SK-N-SH treated with all-trans-retinoic acid at 6 μM for 48 hours (cell line): ENCODE measurements around the gene IL5.

Experiments used
- ATAC-seq: fragments of 200-7000 bp; cut with Tn5 transposase; 3 replicates; pipeline ENCODE4 v1.9.1; 2020; ENCODE audit warnings: mild to moderate bottlenecking, moderate library complexity
- ARNTL ChIP-seq: fragments of 450-650 bp; formaldehyde crosslinking; IDR thresholded peaks from 2 replicates; pipeline ENCODE4 v1.5.0; 2020; ENCODE audit warnings: low read depth, mild to moderate bottlenecking, moderate library complexity, borderline replicate concordance
- BACH2 ChIP-seq: fragments of 250-450 bp; sonication (Bioruptor Pico); IDR thresholded peaks from 2 replicates; pipeline ENCODE4 v1.9.0; 2021; ENCODE audit warnings: mild to moderate bottlenecking, borderline replicate concordance
- CSDC2 ChIP-seq: fragments of 250-450 bp; sonication (Bioruptor Pico); IDR thresholded peaks from 2 replicates; pipeline ENCODE4 v1.5.0; 2020; ENCODE audit warnings: mild to moderate bottlenecking, moderate library complexity
- CSRNP3 ChIP-seq: fragments of 250-450 bp; sonication (Bioruptor Pico); IDR thresholded peaks from 2 replicates; pipeline ENCODE4 v1.5.1; 2021; ENCODE audit warnings: mild to moderate bottlenecking, moderate library complexity
- ESRRG ChIP-seq: fragments of 250-450 bp; sonication (Bioruptor Pico); IDR thresholded peaks from 2 replicates; pipeline ENCODE4 v1.6.1; 2021; ENCODE audit warnings: mild to moderate bottlenecking
- GLIS3 ChIP-seq: fragments of 250-450 bp; sonication (Bioruptor Pico); IDR thresholded peaks from 2 replicates; pipeline ENCODE4 v1.5.0; 2020; ENCODE audit warnings: mild to moderate bottlenecking, moderate library complexity
- ISL1 ChIP-seq: fragments of 250-450 bp; sonication (Bioruptor Pico); IDR thresholded peaks from 2 replicates; pipeline ENCODE4 v2.1.2; 2022; ENCODE audit warnings: mild to moderate bottlenecking, moderate library complexity
- OSR1 ChIP-seq: fragments of 250-450 bp; sonication (Bioruptor Pico); IDR thresholded peaks from 2 replicates; pipeline ENCODE4 v1.8.0; 2022; ENCODE audit warnings: moderate library complexity, mild to moderate bottlenecking, inconsistent platforms
- PATZ1 ChIP-seq: fragments of 250-450 bp; sonication (Bioruptor Pico); IDR thresholded peaks from 2 replicates; pipeline ENCODE4 v1.8.0; 2020; ENCODE audit warnings: mild to moderate bottlenecking, moderate library complexity, borderline replicate concordance
- PPARA ChIP-seq: fragments of 250-450 bp; sonication (Bioruptor Pico); IDR thresholded peaks from 2 replicates; pipeline ENCODE4 v1.5.0; 2020; ENCODE audit warnings: mild to moderate bottlenecking, borderline replicate concordance
- RARB ChIP-seq: fragments of 250-450 bp; sonication (Bioruptor Pico); IDR thresholded peaks from 2 replicates; pipeline ENCODE4 v1.8.0; 2021; ENCODE audit warnings: mild to moderate bottlenecking, moderate library complexity
- SNAI2 ChIP-seq: fragments of 250-450 bp; sonication (Bioruptor Pico); IDR thresholded peaks from 2 replicates; pipeline ENCODE4 v1.5.0; 2020; ENCODE audit warnings: mild to moderate bottlenecking, moderate library complexity
- TCF4 ChIP-seq: fragments of 250-450 bp; sonication (Bioruptor Pico); IDR thresholded peaks from 2 replicates; pipeline ENCODE4 v1.8.0; 2021; ENCODE audit warnings: mild to moderate bottlenecking, moderate library complexity, borderline replicate concordance
- TOX ChIP-seq: fragments of 250-450 bp; sonication (Bioruptor Pico); IDR thresholded peaks from 2 replicates; pipeline ENCODE4 v1.8.0; 2021; ENCODE audit warnings: mild to moderate bottlenecking, moderate library complexity, borderline replicate concordance
- TSHZ2 ChIP-seq: fragments of 250-450 bp; sonication (Bioruptor Pico); IDR thresholded peaks from 2 replicates; pipeline ENCODE4 v1.5.0; 2020; ENCODE audit warnings: mild to moderate bottlenecking, moderate library complexity
- ZC3H10 ChIP-seq: fragments of 250-450 bp; sonication (Bioruptor Pico); IDR thresholded peaks from 2 replicates; pipeline ENCODE4 v1.5.1; 2021; ENCODE audit warnings: mild to moderate bottlenecking, moderate library complexity
- ZFP3 ChIP-seq: fragments of 250-450 bp; sonication (Bioruptor Pico); IDR thresholded peaks from 2 replicates; pipeline ENCODE4 v1.5.0; 2020; ENCODE audit warnings: mild to moderate bottlenecking, moderate library complexity
- ZFP30 ChIP-seq: fragments of 450-650 bp; formaldehyde crosslinking; IDR thresholded peaks from 2 replicates; pipeline ENCODE4 v1.5.0; 2022; ENCODE audit warnings: mild to moderate bottlenecking, moderate library complexity
- ZNF565 ChIP-seq: fragments of 450-650 bp; formaldehyde crosslinking; conservative IDR thresholded peaks from 2 replicates; pipeline ENCODE4 v1.5.0; 2020; ENCODE audit warnings: low read depth, mild to moderate bottlenecking, moderate library complexity
- ZNF70 ChIP-seq: fragments of 450-650 bp; formaldehyde crosslinking; IDR thresholded peaks from 2 replicates; pipeline ENCODE4 v1.5.0; 2020; ENCODE audit warnings: mild to moderate bottlenecking, moderate library complexity
- ZNF8 ChIP-seq: fragments of 450-650 bp; formaldehyde crosslinking; IDR thresholded peaks from 2 replicates; pipeline ENCODE4 v1.5.0; 2020; ENCODE audit warnings: mild to moderate bottlenecking, moderate library complexity
- TF ChIP-seq, protein P1 (sequence below): fragments of 250-450 bp; sonication (Bioruptor Pico); IDR thresholded peaks from 2 replicates; pipeline ENCODE4 v1.8.0; 2021; ENCODE audit warnings: low read depth, mild to moderate bottlenecking, moderate library complexity, borderline replicate concordance
- TF ChIP-seq, protein P2 (sequence below): fragments of 250-450 bp; sonication (Bioruptor Pico); IDR thresholded peaks from 2 replicates; pipeline ENCODE4 v1.5.1; 2020; ENCODE audit warnings: low read depth, mild to moderate bottlenecking, moderate library complexity

Gene IL5

DNA sequence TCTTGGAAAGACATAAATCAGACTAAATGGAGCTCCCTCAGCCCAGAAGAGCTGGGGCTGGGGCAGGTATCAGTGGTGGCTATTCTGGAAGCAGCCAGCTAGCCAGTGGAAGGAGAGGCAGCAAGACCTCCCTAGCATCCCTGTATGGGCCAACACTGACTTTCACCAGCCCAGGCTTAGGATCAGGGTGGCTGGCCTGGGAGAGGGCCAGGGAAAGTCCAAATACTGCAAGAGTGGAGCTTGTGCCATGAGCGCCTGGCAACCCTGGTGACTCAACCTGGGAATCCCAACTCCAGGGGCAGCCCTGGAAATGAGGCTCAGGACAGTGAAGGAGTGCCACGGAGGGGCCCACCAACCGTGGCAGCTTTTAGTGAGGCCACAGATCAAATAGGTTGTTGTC is 45.2 kb downstream of the IL5 start:
- TF ChIP-seq ESRRG (no peak), ARNTL (CRISPR knock-in tag) (no peak), TCF4 (CRISPR knock-in tag) (no peak), ZFP30 (CRISPR knock-in tag) (no peak), GLIS3 (no peak), ZC3H10 (CRISPR knock-in tag) (no peak), PPARA (CRISPR knock-in tag) (no peak), SNAI2 (CRISPR knock-in tag) (no peak), ISL1 (CRISPR knock-in tag) (no peak), ZFP3 (CRISPR knock-in tag) (no peak), ZNF8 (CRISPR knock-in tag) (no peak), CSRNP3 (CRISPR knock-in tag) (no peak), TOX (no peak), ZNF70 (CRISPR knock-in tag) (no peak), RARB (CRISPR knock-in tag) (no peak), ZNF565 (CRISPR knock-in tag) (no peak), BACH2 (no peak), PATZ1 (CRISPR knock-in tag) (no peak), OSR1 (CRISPR knock-in tag) (no peak)
- TF ChIP-seq, protein P1, sequence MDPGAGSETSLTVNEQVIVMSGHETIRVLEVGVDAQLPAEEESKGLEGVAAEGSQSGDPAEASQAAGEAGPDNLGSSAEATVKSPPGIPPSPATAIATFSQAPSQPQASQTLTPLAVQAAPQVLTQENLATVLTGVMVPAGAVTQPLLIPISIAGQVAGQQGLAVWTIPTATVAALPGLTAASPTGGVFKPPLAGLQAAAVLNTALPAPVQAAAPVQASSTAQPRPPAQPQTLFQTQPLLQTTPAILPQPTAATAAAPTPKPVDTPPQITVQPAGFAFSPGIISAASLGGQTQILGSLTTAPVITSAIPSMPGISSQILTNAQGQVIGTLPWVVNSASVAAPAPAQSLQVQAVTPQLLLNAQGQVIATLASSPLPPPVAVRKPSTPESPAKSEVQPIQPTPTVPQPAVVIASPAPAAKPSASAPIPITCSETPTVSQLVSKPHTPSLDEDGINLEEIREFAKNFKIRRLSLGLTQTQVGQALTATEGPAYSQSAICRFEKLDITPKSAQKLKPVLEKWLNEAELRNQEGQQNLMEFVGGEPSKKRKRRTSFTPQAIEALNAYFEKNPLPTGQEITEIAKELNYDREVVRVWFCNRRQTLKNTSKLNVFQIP (CRISPR knock-in tag) = no peak
- TF ChIP-seq, all 23 proteins: peak for 0
- no peak for ATAC-seq

DNA sequence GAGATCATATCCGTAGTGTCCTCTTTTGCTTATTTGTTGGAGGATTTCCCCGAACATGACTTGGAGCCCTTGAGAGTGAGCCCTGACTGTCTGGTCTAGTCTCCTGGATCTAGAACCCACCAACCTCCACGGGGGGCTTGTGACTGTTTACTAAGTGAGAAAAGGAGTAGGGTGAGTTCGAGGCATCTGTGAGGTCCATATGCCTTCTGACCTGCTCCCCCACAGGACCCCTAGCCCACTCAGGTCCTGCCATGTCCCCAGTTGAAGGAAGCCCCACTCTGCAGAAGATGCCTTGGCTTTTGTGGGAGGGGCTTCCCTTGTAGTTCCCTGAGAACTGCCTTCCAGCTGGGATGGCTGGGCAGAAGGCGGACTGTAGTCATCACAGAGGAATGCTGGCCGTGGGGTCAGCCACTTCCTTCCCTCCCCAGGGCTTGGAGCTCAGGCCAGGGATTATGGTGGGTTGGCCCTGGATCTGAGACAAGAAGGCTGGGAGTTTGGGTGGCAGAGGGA is 45.8 kb downstream of the IL5 start:
- peak; percentile 55 for ATAC-seq
- no peak for TF ChIP-seq ISL1 (CRISPR knock-in tag)
- TF ChIP-seq TSHZ2 (CRISPR knock-in tag) = no peak
- TF ChIP-seq ARNTL (CRISPR knock-in tag) = no peak
- TF ChIP-seq ZNF565 (CRISPR knock-in tag) = no peak
- TF ChIP-seq ZFP3 (CRISPR knock-in tag) = no peak
- TF ChIP-seq ZC3H10 (CRISPR knock-in tag) = 0 out of 2 replicates have a peak, but pooled peaks have one; percentile 18
- TF ChIP-seq, protein P1 (CRISPR knock-in tag) = no peak
- TF ChIP-seq PATZ1 (CRISPR knock-in tag) = peak; percentile 47; the same call in 1 of the 2 replicates
- no peak for TF ChIP-seq TOX
- no peak for TF ChIP-seq CSDC2 (CRISPR knock-in tag)
- TF ChIP-seq PPARA (CRISPR knock-in tag) = no peak
- TF ChIP-seq ZNF8 (CRISPR knock-in tag) = no peak
- TF ChIP-seq ESRRG = no peak
- TF ChIP-seq ZNF70 (CRISPR knock-in tag) = no peak
- no peak for TF ChIP-seq TCF4 (CRISPR knock-in tag)
- TF ChIP-seq, protein P2, sequence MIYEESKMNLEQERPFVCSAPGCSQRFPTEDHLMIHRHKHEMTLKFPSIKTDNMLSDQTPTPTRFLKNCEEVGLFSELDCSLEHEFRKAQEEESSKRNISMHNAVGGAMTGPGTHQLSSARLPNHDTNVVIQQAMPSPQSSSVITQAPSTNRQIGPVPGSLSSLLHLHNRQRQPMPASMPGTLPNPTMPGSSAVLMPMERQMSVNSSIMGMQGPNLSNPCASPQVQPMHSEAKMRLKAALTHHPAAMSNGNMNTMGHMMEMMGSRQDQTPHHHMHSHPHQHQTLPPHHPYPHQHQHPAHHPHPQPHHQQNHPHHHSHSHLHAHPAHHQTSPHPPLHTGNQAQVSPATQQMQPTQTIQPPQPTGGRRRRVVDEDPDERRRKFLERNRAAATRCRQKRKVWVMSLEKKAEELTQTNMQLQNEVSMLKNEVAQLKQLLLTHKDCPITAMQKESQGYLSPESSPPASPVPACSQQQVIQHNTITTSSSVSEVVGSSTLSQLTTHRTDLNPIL = no peak
- no peak for TF ChIP-seq RARB (CRISPR knock-in tag)
- TF ChIP-seq SNAI2 (CRISPR knock-in tag) = no peak
- TF ChIP-seq CSRNP3 (CRISPR knock-in tag) = no peak
- no peak for TF ChIP-seq BACH2
- TF ChIP-seq OSR1 (CRISPR knock-in tag) = no peak
- no peak for TF ChIP-seq GLIS3
- TF ChIP-seq ZFP30 (CRISPR knock-in tag) = peak; percentile 47; the same call in 1 of the 2 replicates
